ENCODE measurements around the gene TOP3B. TPM values are rescaled to one million over a fixed set of nuclear protein-coding genes. Genes with fewer than 3 reads are reported as not detected.

TOP3B gene
- total and polyA plus RNA-seq, 2 experiments from 2014 or later: 35.7 to 77.7 TPM

DNA sequence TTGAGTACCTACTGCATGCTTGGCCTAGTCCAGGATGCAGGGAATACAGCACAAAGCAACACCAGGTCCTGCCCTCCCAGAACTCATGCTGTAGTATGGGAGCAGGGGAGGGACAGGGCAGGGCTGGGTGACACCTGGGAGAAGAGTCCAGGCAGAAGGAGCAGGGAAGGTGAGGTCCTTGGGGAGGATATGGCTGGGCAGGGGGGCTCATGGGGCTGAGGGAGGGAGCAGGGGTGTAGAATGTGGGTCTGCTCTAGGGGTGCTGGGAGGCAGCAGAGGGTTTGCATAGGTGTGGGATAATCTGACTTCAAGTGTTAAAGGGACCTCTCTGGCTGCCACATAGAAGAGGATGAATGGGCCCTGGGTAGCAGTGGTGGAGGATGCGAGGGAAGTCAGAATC is 4.8 kb downstream of the TOP3B start (continued):
- TF ChIP-seq, protein P1, sequence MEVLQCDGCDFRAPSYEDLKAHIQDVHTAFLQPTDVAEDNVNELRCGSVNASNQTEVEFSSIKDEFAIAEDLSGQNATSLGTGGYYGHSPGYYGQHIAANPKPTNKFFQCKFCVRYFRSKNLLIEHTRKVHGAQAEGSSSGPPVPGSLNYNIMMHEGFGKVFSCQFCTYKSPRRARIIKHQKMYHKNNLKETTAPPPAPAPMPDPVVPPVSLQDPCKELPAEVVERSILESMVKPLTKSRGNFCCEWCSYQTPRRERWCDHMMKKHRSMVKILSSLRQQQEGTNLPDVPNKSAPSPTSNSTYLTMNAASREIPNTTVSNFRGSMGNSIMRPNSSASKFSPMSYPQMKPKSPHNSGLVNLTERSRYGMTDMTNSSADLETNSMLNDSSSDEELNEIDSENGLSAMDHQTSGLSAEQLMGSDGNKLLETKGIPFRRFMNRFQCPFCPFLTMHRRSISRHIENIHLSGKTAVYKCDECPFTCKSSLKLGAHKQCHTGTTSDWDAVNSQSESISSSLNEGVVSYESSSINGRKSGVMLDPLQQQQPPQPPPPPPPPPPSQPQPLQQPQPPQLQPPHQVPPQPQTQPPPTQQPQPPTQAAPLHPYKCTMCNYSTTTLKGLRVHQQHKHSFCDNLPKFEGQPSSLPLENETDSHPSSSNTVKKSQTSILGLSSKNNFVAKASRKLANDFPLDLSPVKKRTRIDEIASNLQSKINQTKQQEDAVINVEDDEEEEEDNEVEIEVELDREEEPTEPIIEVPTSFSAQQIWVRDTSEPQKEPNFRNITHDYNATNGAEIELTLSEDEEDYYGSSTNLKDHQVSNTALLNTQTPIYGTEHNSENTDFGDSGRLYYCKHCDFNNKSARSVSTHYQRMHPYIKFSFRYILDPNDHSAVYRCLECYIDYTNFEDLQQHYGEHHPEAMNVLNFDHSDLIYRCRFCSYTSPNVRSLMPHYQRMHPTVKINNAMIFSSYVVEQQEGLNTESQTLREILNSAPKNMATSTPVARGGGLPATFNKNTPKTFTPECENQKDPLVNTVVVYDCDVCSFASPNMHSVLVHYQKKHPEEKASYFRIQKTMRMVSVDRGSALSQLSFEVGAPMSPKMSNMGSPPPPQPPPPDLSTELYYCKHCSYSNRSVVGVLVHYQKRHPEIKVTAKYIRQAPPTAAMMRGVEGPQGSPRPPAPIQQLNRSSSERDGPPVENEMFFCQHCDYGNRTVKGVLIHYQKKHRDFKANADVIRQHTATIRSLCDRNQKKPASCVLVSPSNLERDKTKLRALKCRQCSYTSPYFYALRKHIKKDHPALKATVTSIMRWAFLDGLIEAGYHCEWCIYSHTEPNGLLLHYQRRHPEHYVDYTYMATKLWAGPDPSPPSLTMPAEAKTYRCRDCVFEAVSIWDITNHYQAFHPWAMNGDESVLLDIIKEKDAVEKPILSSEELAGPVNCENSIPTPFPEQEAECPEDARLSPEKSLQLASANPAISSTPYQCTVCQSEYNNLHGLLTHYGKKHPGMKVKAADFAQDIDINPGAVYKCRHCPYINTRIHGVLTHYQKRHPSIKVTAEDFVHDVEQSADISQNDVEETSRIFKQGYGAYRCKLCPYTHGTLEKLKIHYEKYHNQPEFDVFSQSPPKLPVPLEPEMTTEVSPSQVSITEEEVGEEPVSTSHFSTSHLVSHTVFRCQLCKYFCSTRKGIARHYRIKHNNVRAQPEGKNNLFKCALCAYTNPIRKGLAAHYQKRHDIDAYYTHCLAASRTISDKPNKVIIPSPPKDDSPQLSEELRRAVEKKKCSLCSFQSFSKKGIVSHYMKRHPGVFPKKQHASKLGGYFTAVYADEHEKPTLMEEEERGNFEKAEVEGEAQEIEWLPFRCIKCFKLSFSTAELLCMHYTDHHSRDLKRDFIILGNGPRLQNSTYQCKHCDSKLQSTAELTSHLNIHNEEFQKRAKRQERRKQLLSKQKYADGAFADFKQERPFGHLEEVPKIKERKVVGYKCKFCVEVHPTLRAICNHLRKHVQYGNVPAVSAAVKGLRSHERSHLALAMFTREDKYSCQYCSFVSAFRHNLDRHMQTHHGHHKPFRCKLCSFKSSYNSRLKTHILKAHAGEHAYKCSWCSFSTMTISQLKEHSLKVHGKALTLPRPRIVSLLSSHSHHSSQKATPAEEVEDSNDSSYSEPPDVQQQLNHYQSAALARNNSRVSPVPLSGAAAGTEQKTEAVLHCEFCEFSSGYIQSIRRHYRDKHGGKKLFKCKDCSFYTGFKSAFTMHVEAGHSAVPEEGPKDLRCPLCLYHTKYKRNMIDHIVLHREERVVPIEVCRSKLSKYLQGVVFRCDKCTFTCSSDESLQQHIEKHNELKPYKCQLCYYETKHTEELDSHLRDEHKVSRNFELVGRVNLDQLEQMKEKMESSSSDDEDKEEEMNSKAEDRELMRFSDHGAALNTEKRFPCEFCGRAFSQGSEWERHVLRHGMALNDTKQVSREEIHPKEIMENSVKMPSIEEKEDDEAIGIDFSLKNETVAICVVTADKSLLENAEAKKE (CRISPR knock-in tag; IDR thresholded peaks at IDR 0.05): no peak
- TF ChIP-seq EZH2 (IDR thresholded peaks at IDR 0.05; ENCODE audit: low read depth, unreplicated experiment): no peak
- no peak for TF ChIP-seq CREB1 (CRISPR knock-in tag; IDR thresholded peaks at IDR 0.05; ENCODE audit: low read depth)
- no peak for TF ChIP-seq ZNF114 (CRISPR knock-in tag; IDR thresholded peaks at IDR 0.05)

DNA sequence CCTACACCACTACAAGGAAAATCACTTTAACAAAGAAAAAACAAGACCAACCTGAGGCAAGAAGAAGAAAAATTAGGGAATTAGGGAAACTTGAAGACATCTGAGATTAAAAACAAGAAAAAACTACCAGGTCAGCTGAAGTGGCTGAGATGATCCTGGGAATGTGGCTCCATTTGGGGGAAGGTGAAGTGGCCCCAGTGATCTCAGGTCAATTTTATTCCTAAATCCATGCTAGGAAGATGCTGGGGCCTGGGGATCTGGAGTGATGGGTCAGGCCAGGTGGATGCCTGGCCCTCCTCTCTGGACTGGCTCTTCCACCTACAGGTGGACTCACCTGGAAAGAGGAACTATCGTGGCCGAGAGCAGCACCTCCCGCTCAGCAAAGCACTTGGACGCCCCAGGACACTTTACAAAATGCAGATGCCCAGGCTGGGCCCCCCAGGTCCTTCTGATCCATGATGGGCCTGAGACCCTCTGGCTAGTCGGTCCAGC is 6.7 kb downstream of the TOP3B start:
- Mint-ChIP-seq H3K27me3 (ENCODE audit: insufficient read depth, low read depth, poor library complexity) (peaks cover 15% of the 10 kb centered on the region), H3K9me3 (no peaks in the 10 kb centered on the region), H3K36me3 (ENCODE audit: low read depth) (peaks cover 44% of the 10 kb centered on the region), H3K4me1 (no peaks in the 10 kb centered on the region; the same call in 2 of the 3 replicates), H3K27ac (no peak overlapping the region), H3K4me3 (no peak overlapping the region)
- no peaks in the 10 kb centered on the region for H3K9me2 ChIP-seq (ENCODE audit: insufficient read depth)
- TF ChIP-seq POLR2AphosphoS5 (IDR thresholded peaks at IDR 0.05; ENCODE audit: low read depth): no peak
- H3K27ac ChIP-seq (ENCODE audit: low read depth): no peak overlapping the region
- no peaks in the 10 kb centered on the region for H3F3A ChIP-seq (replicated peaks; ENCODE audit: low read depth)
- peaks cover 23% of the 10 kb centered on the region for H4K20me1 ChIP-seq (replicated peaks; ENCODE audit: insufficient read depth)
- DNase-seq (ENCODE audit: low spot score) (no peak), ATAC-seq (no peak)
- no peak overlapping the region for H2AFZ ChIP-seq
- H3K79me2 ChIP-seq (replicated peaks; ENCODE audit: insufficient read depth): peaks cover 5% of the 10 kb centered on the region; the same call in 1 of the 2 replicates
- no peaks in the 10 kb centered on the region for H3K4me1 ChIP-seq (ENCODE audit: insufficient read depth)
- H3K4me2 ChIP-seq: no peak overlapping the region
- H3K4me3 ChIP-seq: no peak overlapping the region
- H3K36me3 ChIP-seq (ENCODE audit: insufficient read depth): peaks cover 3% of the 10 kb centered on the region; the same call in 1 of the 2 replicates
- no peaks in the 10 kb centered on the region for H3K27me3 ChIP-seq (ENCODE audit: insufficient read depth)

Data from GM23338 (cell line).